GM18517 (cell line): ENCODE results near the gene UBE2R2.
"Not testable (repeated sequence)": the region's sequence is repeated elsewhere in the genome, so short reads cannot be mapped to it uniquely, and the experiment has no call there.

Source experiments
- ATAC-seq: cut with Tn5 transposase; IDR thresholded peaks from one replicate; pipeline ENCODE4 v1.9.1; 2021; ENCODE audit warnings: mild to moderate bottlenecking, moderate library complexity; ENCODE audit not compliant: unreplicated experiment

Gene UBE2R2

DNA sequence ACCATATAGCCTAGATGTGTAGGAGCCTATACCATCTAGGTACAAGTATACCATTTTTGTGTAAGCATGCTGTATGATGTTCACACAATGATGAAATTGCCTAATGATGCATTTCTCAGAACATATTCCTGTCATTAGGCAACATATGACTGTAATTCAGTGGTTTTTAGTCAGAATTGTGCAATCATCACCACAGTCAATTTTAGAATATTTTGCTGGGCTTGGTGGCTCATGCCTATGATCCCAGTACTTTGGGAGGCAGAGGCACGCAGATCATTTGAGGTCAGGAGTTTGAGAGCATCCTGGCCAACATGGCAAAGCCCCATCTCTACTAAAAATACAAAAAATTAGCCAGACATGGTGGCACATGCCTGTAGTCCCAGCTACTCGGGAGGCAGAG, 19.3 kb downstream of the UBE2R2 start:
- not testable (repeated sequence) for ATAC-seq

- no peak for ATAC-seq
Measured at GRCh38 chr9:33837138-33837537, 20.2 kb downstream of the UBE2R2 start.

GRCh38 chr9:33840381-33840780, 23.4 kb downstream of the UBE2R2 start:
- ATAC-seq, result no peak

DNA sequence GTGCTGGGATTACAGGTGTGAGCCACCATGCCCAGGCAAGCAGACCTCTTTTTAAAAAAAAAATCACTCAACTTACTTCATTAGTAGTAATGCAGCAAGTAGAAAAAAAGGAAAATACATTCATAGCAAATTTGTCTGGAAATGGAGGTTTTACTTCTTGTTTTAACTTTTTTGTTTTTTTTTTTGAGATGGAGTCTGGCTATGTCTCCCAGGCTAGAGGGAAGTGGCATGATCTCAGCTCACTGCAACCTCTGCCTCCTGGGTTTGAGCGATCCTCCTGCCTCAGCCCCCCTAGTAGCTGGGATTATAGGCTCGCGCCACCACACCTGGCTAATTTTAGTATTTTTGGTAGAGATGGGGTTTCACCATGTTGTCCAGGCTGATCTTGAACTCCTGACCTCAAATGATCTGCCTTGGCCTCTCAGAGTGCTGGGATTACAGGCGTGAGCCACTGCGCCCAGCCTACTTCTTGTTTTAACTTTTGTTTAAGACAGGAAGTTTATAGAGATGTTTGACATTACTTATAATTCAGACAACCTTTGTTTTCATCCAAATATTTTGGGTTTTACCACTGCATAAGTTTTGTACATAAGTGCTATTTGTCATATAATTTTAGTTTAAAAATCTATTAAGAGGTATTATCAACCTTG, 26.5 kb downstream of the UBE2R2 start:
- ATAC-seq, result no peak

GRCh38 chr9:33846231-33846630, 29.3 kb downstream of the UBE2R2 start:
- ATAC-seq, result no peak

DNA sequence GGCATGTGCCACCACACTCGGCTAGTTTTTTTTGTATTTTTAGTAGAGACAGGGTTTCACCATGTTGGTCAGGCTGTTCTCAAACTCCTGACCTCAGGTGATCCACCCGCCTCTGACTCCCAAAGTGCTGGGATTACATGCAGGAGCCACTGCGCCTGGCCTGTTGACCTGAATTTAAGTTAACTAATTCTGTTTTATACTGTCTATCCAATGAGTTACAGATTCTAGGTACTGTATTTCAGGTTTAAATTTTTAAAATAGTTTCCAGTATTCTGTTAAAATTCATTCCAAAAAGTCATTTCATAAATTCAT, 30.9 kb downstream of the UBE2R2 start:
- ATAC-seq, result not testable (repeated sequence)

DNA sequence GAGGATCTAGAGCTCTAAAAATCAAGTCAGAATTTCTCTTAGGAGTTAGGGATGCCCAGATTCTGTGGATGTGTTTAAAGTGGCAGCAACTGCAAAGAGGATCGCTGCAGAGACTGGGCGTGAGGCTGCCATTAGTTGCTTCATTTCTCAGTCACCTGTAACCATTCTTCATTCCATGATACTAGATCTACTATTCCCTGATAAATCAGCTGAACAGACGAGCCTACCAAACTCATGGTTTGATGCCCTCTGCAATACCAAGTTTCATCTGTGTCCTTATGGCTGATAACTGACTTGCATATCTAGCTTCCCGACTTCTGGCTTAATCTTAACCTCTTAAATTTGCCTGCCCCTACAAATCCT, 33.3 kb downstream of the UBE2R2 start:
- ATAC-seq, result no peak

DNA sequence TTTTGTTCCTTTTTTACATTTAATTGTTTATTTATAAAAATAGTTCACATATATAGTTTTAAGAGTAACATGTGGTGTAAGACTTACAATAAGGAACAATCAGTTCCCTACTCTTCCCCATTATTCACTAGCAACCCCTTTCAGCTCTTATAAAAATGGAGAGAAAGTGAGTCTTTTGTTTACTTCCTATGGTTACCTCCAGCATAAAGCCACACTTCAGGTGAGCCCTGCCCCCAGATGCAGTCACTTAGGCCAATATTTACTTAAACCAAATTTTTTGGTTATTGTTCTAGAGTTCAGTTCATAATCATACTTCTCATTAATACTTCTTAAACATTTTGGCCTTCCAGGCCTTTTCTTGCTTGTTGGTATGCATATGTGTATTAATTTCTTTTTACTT, 33.7 kb downstream of the UBE2R2 start:
- ATAC-seq, result no peak

DNA sequence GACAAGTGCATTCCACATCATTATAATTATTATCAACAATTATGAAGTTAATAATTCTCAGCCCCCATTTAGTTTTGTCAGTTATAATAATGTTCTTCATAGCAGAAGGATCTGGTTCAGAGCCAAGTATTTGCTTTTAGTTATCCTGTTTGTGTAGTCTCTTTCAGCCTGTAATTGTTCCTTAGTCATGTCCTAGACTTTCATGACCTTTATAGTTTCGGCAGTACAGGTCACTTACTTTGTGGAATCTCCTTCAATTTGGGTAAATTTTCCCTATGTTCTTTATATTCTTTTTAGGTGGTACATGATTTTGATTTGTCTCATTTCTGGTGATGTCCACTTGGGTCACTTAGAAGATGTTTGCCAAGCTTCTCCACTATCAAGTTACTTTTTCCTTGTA, 34.3 kb downstream of the UBE2R2 start:
- ATAC-seq, result no peak

DNA sequence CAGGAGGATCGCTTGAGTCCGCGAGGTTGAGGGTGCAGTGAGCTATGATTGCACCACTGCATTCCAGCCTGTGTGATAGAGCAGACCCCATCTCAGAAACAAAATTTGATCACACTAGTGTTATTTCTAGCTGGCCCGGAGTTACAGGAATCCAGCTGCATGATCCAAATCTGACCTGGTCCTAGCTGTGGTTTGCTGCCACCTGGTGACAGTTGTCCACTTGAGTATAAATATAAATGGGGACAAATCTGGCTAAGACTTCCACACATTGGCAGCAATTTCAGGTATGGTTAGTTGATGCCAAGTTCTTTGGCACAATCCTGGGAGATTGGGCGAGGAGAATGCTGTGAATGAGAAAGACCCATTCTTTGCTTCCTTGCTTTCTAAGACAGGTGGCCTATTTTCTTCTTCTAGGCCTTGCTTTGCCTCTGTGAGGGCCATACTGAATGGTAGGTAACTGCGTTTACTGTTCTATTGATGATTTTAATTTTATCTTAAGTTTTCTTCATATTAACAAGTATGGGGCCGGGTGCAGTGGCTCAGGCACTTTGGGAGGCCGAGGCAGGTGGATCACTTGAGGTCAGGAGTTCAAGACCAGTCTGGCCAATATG, 35.4 kb downstream of the UBE2R2 start:
- no peak for ATAC-seq

DNA sequence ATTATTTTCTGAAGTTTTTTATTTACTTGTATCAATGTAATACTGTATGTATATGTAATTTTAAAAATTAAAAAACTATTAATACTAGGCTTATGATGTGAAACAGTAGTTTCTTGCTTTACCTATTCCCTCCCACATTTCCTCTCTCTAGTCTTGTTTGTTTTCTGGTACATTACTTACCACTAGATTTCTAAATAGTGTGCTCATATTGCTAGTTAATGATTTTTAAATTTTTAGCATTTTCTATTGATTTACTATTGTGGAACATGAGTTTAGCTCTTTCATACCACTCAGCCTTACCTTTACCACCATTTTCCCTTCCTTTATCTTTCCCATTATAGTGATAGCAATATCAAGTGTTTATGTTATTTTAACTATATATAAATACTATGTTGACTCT, 39.3 kb downstream of the UBE2R2 start:
- ATAC-seq, result no peak

DNA sequence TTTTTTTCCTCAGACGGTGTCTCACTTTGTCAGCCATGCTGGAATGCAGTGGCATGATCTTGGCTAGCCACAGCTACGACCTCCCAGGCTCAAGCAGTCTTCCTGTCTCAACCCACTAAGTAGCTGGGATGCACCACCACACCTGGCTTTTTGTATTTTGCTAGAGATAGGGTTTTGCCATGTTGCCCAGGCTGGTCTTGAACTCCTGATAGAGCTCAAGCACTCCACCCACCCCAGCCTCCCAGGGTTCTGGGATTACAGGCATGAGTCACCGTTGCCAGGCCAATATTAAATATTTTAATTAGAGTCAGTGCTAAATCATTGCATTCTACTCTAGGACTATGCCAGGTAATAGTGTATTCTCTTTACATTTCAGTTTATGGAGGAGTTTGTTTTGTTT, 41.5 kb downstream of the UBE2R2 start:
- no peak for ATAC-seq

DNA sequence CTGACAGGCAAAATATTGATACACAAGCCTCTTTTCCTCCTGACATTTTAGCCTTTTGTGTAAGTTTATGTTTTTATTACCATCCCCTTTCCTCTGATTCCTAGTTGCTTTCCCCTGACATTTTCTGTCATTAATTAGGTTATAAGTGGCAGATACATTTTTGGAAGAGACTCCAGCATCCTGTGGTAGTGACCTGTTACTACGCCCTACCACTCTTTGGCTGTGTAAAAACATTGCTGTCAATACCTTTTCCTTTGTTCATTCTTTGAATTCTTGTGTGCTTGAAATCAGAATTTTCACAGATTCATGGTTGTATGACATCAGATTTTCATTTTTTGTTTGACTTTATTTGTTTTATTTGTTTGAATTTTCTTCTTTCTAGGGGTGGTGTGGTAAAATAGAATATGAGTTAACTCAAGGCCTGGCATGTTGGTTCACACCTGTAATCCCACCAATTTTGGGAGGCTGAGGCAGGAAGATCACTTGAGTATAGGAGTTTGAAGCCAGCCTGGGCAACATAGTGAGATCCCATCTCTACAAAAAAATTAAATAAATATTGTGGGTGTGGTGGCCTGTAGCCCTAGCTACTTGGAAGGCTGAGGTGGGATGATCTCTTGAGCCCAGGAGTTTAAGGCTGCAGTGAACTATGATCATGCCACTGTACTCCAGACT, 43.4 kb downstream of the UBE2R2 start:
- ATAC-seq, result no peak

- no peak for ATAC-seq
Measured at GRCh38 chr9:33861917-33862453, 45.0 kb downstream of the UBE2R2 start.

DNA sequence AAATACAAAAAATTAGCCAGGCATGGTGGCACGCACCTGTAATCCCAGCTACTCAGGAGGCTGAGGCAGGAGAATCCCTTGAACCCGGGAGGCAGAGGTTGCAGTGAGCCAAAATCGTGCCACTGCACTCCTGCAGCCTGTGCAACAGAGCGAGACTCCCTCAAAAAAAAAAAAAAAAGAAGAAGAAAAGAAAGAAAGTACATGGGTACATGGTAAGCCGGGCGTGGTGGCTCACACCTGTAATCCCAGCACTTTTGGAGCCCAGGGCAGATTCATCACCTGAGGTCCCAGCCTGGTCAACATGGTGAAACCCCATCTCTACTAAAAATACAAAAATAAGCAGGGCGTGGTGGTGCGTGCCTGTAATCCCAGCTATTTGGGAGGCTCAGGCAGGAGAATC, 46.1 kb downstream of the UBE2R2 start:
- ATAC-seq, result not testable (repeated sequence)

DNA sequence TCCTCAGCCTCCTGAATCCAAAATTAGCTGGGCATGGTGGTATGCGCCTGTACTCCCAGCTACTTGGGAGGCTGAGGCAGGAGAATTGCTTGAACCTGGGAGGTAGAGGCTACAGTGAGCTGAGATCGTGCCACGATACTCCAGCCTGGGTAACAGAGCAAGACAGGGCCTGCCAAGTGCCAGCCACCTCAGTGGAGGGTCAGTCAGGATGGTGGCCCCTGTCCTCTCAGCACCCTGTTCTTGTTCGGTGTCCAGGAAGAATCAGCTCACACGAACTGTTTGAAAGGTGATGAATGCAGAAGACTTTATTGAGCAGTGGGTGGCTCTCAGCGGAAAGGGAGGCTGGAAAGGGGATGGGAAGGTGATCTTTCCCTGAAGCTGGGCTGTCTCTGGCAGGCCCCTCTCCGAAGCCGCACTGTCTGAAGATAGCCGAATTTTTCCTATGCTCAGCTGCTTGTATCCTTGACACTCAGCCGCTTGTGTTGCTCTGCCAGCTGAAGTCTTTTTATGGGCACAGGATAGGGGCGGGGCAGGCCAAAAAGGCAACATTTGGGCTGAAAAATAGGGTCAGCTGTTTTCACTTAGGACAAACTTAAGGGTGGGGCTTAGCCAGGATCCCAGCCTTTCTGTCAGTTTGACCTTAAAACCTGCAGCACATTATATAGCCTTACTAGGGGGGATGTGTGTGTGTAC, 50.9 kb downstream of the UBE2R2 start:
- ATAC-seq, result no peak

DNA sequence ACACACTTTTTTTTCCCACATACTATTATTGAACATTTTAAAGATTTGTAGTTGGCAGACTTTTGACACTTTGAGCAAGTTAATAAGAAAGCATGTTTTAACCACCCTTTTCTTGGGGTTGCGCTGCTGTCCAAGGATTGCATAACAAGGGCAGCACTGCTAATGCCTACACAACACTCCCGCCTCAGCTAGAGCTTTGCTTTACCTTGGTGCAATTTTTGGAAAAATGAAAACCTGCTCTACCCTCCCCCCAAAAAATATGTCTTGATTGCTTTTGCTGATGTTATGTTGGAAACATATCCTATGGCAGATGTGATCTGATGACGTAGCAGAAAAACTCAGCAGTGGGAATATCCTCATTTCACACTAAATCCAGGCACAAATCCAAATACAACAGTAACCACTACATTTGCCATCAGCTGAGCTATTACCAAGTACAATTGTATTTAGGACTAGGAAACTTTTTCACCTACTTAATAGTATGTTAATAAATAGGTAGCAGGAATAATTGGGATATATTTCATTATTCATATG, 51.5 kb downstream of the UBE2R2 start:
- ATAC-seq, result no peak

DNA sequence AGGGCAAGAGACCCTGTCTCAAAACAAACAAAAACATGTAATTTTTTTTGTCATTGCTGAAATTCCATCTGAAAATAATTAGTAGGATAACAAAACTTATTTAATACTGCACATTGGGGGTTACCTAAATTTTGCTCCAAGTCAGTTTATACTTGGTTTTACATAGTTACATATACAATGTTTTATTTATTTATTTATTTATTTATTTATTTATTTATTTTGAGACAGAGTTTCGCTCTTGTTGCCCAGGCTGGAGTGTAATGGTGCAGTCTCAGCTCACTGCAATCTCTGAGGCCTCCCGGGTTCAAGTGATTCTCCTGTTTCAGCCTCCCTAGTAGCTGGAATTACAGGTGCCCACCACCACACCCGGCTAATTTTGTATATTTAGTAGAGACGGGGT, 52.3 kb downstream of the UBE2R2 start:
- ATAC-seq, result not testable (repeated sequence)

GRCh38 chr9:33877727-33878489, 60.9 kb downstream of the UBE2R2 start:
- ATAC-seq, result no peak

DNA sequence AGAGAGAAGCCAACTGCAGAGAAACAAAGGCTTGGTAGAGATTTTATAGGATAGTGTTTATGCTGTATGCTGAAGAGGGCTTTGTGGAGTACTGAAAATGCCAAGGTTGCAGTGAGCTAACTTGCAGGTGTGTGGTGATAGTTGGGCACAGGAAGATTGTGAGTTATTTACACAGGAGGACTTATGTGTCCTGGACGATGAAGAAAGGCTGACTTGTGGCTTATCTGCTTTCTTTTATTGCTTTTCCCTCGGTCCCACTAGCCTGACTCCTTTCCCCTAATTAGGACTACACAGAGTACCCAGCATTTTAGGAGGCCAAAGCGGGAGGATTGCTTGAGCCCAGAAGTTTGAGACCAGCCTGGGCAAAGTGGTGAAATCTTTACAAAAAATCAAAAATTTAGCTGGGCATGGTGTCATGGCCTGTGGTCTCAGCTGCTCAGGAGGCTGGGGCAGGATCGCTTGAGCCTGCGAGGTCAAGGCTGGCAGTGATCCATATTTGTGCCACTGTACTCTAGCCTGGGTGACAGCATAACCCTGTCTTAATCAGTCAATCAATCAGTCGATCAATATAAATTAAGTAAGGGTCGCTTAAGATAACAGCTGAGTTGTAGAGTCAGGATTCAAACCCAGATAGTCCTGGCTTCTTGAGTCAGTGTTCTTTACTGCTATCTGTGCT, 61.9 kb downstream of the UBE2R2 start:
- ATAC-seq, result no peak
